Activated naive CD4-positive, alpha-beta T cell treated with anti-CD3 and anti-CD28 coated beads for 36 hours (primary cell): Measurements from ENCODE around the gene PTPRCAP. TPM values are rescaled to one million over a fixed set of nuclear protein-coding genes. Genes with fewer than 3 reads are reported as not detected.
"Not testable (repeated sequence)": the region's sequence is repeated elsewhere in the genome, so short reads cannot be mapped to it uniquely, and the experiment has no call there.

Experiments
- CTCF ChIA-PET: fragments of 350-600 bp; sonication (Branson Sonifier 250); formaldehyde crosslinking; loops from one replicate; lab custom pipeline; 2021; ENCODE audit warnings: antibody characterized with exemption; lab: Charles Lee
- DNase-seq: peaks from one replicate; pipeline ENCODE4 v3.0.0-alpha.2; 2020
- H3K27ac Mint-ChIP-seq: one replicate; pipeline ENCODE4 v1.8.0; 2021; ENCODE audit warnings: mild to moderate bottlenecking, mixed read lengths
- H3K27me3 Mint-ChIP-seq: one replicate; pipeline ENCODE4 v1.8.0; 2021; ENCODE audit warnings: low read depth, mixed read lengths
- H3K36me3 Mint-ChIP-seq: one replicate; pipeline ENCODE4 v1.8.0; 2021; ENCODE audit warnings: low read depth, mixed read lengths
- H3K4me1 Mint-ChIP-seq: one replicate; pipeline ENCODE4 v1.8.0; 2021; ENCODE audit warnings: low read depth, mixed read lengths
- H3K4me3 Mint-ChIP-seq: one replicate; pipeline ENCODE4 v1.8.0; 2021; ENCODE audit warnings: mild to moderate bottlenecking, moderate library complexity, mixed read lengths
- H3K9me3 Mint-ChIP-seq: one replicate; pipeline ENCODE4 v1.8.0; 2021; ENCODE audit warnings: mixed read lengths
- intact Hi-C: fragments of 100-400 bp; cut with micrococcal nuclease; formaldehyde crosslinking; loops from one replicate; pipeline ENCODE4 v1.15.1; 2023
- total RNA-seq, 2 experiments: library from RNA; stranded (reverse); gene quantifications; one replicate each; pipeline ENCODE4 v1.2.3, GENCODE V29; 2021

Gene PTPRCAP
- total RNA-seq = 10 to 100 TPM; 56.8 to 62.4 TPM

DNA sequence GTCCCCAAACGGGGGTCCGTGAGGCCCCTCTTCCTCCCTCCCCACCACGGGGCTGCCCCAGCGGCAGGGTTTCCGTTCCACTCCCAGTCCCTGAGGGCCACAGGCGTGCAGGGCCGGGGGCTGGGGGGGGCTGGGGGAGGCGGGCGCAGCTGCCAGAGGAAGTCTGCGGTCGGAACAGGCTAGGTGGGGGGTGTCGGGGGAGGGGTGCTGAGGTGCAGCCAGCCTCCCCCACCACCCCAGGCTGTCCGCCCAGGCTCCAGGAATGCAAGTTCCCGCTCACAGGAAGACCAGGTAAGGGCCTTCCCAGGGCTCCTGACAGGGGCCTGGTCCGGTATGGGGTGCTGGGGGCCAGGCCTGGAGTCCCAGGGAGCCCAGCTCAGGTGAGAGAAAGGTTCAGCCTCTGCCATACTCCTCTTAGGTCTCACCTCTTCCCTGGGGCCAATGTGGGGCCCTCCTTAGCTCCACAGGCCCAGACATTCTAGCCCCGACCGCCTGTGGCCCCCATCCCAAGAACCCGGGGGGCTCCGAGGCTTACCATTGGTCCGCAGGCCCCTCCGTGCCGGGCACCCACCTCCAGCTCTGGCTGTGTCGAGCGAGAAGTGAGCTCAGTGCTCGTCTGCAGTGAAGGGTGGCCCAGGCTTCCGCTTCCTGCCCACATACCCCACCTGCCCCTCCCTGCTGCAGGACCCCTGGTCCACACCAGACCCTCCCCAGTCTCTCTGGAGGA, at the start of gene PTPRCAP:
Gene PTPRCAP (minus strand): TSS at position 601 of the 727 bp plus-strand sequence. CDS start 63 bp downstream, at position 538.
- H3K27me3 Mint-ChIP-seq = no peaks in the 10 kb centered on the region
- CTCF ChIA-PET = interaction anchor here (0.6 to 3.8 kb wide), 7 partner anchors 18 to 171 kb away, joined by 3 to 20 read pairs (median 7); partner anchors contain the start of genes CDK2AP2 and PPP1CA
- peaks cover 43% of the 10 kb centered on the region for H3K36me3 Mint-ChIP-seq
- peak within 1 kb of the TSS; percentile 90 for H3K4me3 Mint-ChIP-seq
- peak; percentile 87 for DNase-seq
- H3K4me1 Mint-ChIP-seq = peaks cover 59% of the 10 kb centered on the region
- no peaks in the 10 kb centered on the region for H3K9me3 Mint-ChIP-seq
- intact Hi-C loops = loop anchor here (1.0 kb wide), 2 partner anchors 35 to 47 kb away; no protein-coding TSS in a partner anchor
- H3K27ac Mint-ChIP-seq = peak within 1 kb of the TSS; percentile 99

GRCh38 chr11:67486481-67487195, 49.2 kb upstream of the PTPRCAP start:
- peak; percentile 75 for DNase-seq
- Mint-ChIP-seq H3K4me3 (peak overlapping the region; percentile 94), H3K36me3 (peaks cover 43% of the 10 kb centered on the region), H3K27ac (peak overlapping the region; percentile 99), H3K9me3 (no peaks in the 10 kb centered on the region), H3K4me1 (peaks cover 50% of the 10 kb centered on the region), H3K27me3 (no peaks in the 10 kb centered on the region)
- intact Hi-C loops = loop anchor here (1.0 to 2.0 kb wide), 4 partner anchors 17 to 218 kb away; partner anchors contain the start of gene TMEM134
- CTCF ChIA-PET = interaction anchor here (1.6 to 1.8 kb wide), 2 partner anchors 18 to 86 kb away, joined by 4 to 6 read pairs; no protein-coding TSS in a partner anchor

GRCh38 chr11:67485873-67486361, 48.4 kb upstream of the PTPRCAP start:
- peaks cover 40% of the 10 kb centered on the region for H3K36me3 Mint-ChIP-seq
- CTCF ChIA-PET = interaction anchor here (1.6 to 1.8 kb wide), 2 partner anchors 18 to 85 kb away, joined by 4 to 6 read pairs; no protein-coding TSS in a partner anchor

DNA sequence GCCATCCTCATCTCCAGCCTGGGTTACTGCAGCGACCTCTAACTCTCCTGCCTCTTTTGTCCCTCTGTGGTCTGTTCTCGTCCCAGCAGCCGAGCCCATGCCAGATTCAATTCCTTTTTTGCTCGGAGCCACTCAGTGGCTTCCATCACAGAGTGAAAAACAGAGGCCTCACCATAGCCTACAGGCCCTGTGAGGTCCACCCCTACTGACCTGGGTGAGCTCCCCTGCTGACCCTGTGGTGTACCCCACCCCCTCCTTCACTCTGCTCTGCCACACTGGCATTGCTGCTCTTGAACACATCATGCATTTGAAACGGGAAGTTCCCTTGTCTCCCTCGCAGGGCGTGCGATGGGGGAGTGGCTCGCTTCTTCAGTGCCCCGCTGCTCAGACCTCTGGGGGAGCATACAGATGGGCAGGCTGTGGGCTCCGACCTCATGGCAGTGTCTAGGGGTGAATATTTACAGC, 47.4 kb upstream of the PTPRCAP start:
- Mint-ChIP-seq H3K4me3 (peak overlapping the region; percentile 94), H3K4me1 (peaks cover 48% of the 10 kb centered on the region), H3K9me3 (no peaks in the 10 kb centered on the region), H3K27me3 (no peaks in the 10 kb centered on the region), H3K27ac (peak overlapping the region; percentile 99), H3K36me3 (peaks cover 36% of the 10 kb centered on the region)
- DNase-seq = peak; percentile 86
- CTCF ChIA-PET = interaction anchor here (1.2 kb wide), 2 partner anchors 14 to 35 kb away, joined by 3 to 6 read pairs; no protein-coding TSS in a partner anchor
- intact Hi-C loops = loop anchor here (1.0 to 5.0 kb wide), 4 partner anchors 48 to 198 kb away; partner anchors contain the start of genes ANKRD13D, POLD4 and PTPRCAP

More at GRCh38 chr11:67485873-67486361, 48.4 kb upstream of the PTPRCAP start:
- H3K27me3 Mint-ChIP-seq, H3K9me3 Mint-ChIP-seq: not testable (repeated sequence)
- DNase-seq = peak; percentile 87
- Mint-ChIP-seq H3K4me3 (peak overlapping the region; percentile 94), H3K27ac (peak overlapping the region; percentile 99), H3K4me1 (peaks cover 49% of the 10 kb centered on the region)
- intact Hi-C loops = loop anchor here (1.0 to 2.0 kb wide), 3 partner anchors 39 to 218 kb away; partner anchors contain the start of gene POLD4

DNA sequence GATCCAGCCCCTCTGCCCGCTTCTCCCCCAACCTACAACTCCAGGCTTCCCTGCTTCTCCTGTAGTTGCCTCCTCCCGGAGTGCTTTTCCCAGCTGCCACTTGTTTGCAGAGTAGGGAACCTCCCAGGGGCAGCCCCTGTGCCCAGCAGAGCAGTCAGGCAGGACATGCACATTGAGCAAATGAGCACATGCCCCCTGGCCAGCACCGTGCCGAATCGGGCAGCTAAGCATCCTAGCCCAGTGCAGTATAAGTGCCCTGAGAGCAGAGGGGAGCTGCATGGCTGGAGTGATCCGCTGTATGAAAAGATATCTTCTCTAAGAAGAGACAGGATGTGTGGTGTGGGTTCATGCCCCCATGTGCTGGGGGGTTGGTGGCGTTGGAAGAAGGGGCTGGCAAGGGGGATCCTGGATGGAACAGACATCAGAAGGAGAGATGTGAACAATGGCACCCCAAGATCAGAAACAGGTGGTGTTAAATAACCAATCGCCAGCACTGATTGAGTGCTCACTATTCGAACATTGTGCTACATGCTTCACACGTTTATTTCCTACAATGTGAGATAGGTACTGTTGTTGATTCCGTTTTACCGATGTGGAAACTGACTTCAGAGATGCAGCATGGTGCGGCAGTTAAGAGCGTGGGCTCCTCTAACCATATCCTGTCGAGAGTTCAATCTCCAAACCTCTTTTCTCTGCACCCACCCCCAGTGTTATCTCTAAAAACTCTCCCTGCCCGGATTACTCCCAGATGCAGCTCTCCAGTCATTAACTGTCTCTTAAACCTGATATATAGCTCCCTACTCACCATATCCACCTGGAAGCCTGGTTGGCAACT, 46.6 kb upstream of the PTPRCAP start:
- Mint-ChIP-seq H3K9me3 (no peaks in the 10 kb centered on the region), H3K4me3 (peak overlapping the region; percentile 94), H3K36me3 (peaks cover 31% of the 10 kb centered on the region), H3K4me1 (peaks cover 43% of the 10 kb centered on the region), H3K27ac (peak overlapping the region; percentile 99), H3K27me3 (no peaks in the 10 kb centered on the region)
- intact Hi-C loops = loop anchor here (1.0 to 5.0 kb wide), 5 partner anchors 15 to 197 kb away; partner anchors contain the start of genes ANKRD13D, PTPRCAP and TMEM134
- peak; percentile 72 for DNase-seq
- CTCF ChIA-PET = interaction anchor here (0.6 to 1.4 kb wide), 4 partner anchors 13 to 89 kb away, joined by 3 to 6 read pairs (median 4); no protein-coding TSS in a partner anchor

DNA sequence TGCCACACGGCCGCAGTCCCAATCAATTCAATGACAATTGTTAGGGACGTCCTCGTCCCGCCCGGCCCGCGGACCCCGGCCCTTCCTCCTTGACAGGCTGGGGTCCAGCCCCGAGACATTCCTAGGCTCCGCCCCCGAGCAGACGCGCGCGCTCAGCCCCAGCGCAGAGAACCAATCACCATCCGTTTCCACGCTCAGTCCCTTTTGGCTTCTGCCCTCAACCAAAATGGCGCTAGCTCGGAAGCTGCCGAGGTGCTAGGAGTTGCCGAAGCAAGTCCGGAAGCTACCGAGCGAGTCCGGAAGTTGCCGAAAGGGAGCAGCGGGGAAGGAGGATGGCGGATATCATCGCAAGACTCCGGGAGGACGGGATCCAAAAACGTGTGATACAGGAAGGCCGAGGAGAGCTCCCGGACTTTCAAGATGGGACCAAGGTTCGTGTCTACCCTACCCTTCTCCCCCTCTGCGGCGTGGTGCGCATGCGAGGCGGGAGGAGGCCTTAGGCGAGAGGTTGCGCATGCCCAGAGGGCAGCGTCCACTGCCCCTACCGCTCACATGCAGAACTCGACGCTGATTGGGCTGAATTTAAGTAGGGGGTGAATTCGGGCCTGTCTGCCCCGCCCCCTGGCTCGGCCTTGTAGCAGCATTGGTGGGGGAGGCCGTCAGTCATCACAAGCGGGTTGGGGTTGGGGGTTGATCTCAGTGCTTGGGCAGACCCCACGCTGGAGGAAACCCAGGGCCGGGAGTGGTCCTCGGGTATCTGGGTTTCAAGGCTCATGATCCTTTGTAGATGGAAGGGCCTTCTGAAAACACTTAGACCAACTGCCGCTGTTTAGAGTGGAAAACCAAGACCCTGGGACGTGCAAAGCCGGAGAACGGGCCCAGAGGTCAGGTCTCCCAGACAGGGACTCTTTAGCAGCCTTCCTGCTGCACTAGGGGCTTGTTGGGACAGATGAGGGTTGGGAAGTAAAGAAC, 45.6 kb upstream of the PTPRCAP start, which contains the start of gene AIP:
Gene AIP (plus strand): TSS at position 200 of the 972 bp plus-strand sequence. CDS start 133 bp downstream, at position 333.
- CTCF ChIA-PET = interaction anchor here (0.6 to 1.4 kb wide), 3 partner anchors 15 to 100 kb away, joined by 3 to 4 read pairs (median 3); no protein-coding TSS in a partner anchor
- DNase-seq = peak; percentile 99
- Mint-ChIP-seq H3K4me1 (peaks cover 34% of the 10 kb centered on the region), H3K27me3 (no peaks in the 10 kb centered on the region), H3K36me3 (peaks cover 25% of the 10 kb centered on the region), H3K27ac (peak within 1 kb of the TSS; percentile 99), H3K4me3 (peak within 1 kb of the TSS; percentile 94), H3K9me3 (no peaks in the 10 kb centered on the region)
- intact Hi-C loops = loop anchor here (1.0 to 5.0 kb wide), 3 partner anchors 14 to 196 kb away; partner anchors contain the start of genes ANKRD13D and TMEM134

GRCh38 chr11:67482275-67482826, 44.9 kb upstream of the PTPRCAP start:
- Mint-ChIP-seq H3K4me3 (peak overlapping the region; percentile 94), H3K27ac (peak overlapping the region; percentile 99), H3K4me1 (peaks cover 27% of the 10 kb centered on the region), H3K36me3 (peaks cover 22% of the 10 kb centered on the region), H3K27me3 (no peaks in the 10 kb centered on the region), H3K9me3 (no peaks in the 10 kb centered on the region)
- intact Hi-C loops = loop anchor here (5.0 kb wide), 1 partner anchor 195 kb away; the partner anchor contains the start of gene ANKRD13D
- CTCF ChIA-PET = interaction anchor here (1.0 to 1.5 kb wide), 3 partner anchors 14 to 99 kb away, joined by 3 to 4 read pairs (median 3); no protein-coding TSS in a partner anchor
- no peak for DNase-seq

GRCh38 chr11:67477344-67478050, 40.0 kb upstream of the PTPRCAP start:
- CTCF ChIA-PET, H3K9me3 Mint-ChIP-seq, H3K27ac Mint-ChIP-seq, H3K4me3 Mint-ChIP-seq, DNase-seq, intact Hi-C loops, H3K36me3 Mint-ChIP-seq, H3K27me3 Mint-ChIP-seq, H3K4me1 Mint-ChIP-seq: not testable (repeated sequence)

DNA sequence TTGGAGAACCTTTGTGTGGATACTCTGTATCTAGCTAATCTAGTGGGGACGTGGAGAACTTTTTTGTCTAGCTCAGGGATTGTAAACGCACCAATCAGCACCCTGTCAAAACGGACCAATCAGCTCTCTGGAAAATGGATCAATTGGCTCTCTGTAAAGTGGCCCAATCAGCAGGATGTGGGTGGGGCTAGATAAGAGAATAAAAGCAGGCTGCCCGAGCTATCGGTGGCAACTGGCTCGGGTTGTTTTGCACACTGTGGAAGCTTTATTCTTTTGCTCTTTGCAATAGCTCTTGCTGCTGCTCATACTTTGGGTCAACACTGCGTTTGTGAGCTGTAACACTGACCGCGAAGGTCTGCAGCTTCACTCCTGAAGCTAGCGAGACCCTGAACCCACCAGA, 39.2 kb upstream of the PTPRCAP start:
- H3K27me3 Mint-ChIP-seq, H3K36me3 Mint-ChIP-seq, H3K4me1 Mint-ChIP-seq, CTCF ChIA-PET, intact Hi-C loops, DNase-seq, H3K9me3 Mint-ChIP-seq, H3K4me3 Mint-ChIP-seq, H3K27ac Mint-ChIP-seq: not testable (repeated sequence)
